EL (cell line): Measurements from ENCODE around the gene DCTN2.
"Not testable (repeated sequence)": the region's sequence is repeated elsewhere in the genome, so short reads cannot be mapped to it uniquely, and the experiment has no call there.

ENCODE experiments used
- DNase-seq: peaks from one replicate; pipeline ENCODE4 v3.0.0-alpha.2; 2016

The DCTN2 gene

DNA sequence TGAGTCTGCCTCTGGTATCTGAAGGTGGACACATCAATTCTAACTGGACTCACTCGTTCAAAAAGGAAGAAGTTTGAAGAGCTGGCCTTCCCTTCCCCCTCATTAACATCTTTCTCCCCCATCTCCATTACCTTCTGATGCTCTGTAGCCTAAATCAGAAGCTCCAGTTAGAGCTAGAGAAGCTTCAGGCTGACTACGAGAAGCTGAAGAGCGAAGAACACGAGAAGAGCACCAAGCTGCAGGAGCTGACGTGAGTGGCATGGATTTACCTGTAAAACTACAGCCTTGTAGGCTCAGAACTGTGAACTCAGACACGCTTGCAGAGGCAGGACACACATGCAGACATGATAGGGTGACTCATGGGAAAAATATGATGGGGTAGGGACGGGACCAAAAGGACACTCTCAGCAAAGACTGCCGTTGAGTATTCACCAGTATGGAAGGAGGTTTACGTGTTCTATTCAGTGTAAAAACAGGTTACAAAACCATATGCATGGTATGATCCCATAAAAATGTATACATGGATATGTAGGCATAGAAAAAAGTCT is 29.7 kb upstream of the DCTN2 start:
- peak; percentile 31 for DNase-seq

- no peak for DNase-seq
Measured at GRCh38 chr12:57575771-57576612, 29.0 kb upstream of the DCTN2 start.

DNA sequence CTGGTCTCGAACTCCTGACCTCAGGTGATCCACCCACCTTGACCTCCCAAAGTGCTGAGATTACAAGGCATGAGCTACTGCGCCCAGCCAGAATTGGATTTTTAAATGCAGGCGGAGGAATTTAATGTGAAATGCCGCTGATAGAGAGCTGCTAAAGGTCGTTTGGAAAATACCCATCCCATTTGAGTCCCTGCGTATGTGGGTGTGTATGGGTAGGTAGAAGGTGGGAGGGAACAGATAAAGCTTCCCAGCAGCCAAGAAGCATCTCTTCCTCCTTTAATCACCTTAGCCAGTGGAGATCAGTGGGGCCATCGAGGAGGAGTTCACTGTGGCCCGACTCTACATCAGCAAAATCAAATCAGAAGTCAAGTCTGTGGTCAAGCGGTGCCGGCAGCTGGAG is 27.8 kb upstream of the DCTN2 start:
- no peak for DNase-seq

GRCh38 chr12:57571926-57572762 is 25.2 kb upstream of the DCTN2 start:
- no peak for DNase-seq

DNA sequence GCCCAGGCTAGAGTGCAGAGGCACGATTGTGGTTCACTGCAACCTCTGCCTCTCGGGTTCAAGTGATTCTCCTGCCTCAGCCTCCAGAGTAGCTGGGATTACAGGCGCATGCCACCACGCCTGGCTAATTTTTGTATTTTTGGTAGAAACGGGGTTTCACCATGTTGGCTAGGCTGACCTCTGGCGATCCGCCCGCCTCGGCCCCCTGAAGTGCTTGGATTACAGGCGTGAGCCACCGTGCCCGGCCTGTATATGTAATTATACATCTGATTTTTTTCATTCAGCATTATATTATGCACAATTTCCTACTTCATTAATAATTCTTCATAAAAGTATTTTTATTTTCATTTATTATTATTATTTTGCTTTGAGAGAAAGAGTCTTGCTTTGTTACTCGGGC is 23.4 kb upstream of the DCTN2 start:
- not testable (repeated sequence) for DNase-seq

- no peak for DNase-seq
Measured at GRCh38 chr12:57569858-57570257, 22.9 kb upstream of the DCTN2 start.

DNA sequence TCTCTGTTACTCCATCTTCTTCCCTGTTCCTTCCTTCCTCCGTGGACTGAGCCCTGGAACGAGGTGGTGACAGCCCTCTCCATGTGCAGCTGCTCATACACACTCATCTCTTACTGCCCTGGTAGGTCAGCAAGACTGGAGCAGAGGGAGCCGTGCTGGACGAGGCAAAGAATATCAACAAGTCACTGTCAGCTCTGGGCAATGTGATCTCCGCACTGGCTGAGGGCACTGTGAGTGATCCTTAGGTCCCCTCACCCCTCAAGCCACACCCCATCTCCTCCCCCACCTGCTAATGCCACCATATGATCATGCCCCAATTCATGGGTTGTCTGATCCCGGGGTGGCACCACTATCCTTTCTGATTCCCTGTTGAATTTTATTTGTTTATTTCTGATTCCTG is 21.8 kb upstream of the DCTN2 start:
- no peak for DNase-seq

DNA sequence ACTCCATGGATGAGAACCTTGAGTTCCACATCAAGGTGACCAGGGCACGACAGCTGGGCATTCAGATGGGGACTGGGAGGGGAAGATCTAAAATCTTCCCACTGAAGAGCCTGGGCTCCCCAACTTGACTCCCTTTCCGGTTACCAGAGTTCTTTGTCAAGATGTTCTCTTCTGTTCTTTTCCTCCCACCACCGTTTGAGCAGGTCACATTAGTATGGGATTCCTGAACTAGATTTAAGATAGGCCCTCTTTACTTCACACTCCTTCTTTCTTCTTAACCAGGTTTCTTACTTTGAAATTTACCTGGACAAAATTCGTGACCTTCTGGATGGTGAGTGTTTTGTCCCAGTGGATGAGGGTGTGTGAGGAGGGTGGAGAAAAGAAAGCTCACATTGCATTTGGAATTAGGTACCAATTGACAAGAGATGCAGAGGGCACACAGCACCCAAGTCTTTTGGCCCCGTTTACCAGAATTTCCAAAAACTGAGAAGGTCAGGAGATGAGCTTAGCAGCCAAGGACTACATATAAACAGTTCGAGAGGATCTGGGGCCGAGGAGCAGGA is 17.3 kb upstream of the DCTN2 start:
- no peak for DNase-seq

DNA sequence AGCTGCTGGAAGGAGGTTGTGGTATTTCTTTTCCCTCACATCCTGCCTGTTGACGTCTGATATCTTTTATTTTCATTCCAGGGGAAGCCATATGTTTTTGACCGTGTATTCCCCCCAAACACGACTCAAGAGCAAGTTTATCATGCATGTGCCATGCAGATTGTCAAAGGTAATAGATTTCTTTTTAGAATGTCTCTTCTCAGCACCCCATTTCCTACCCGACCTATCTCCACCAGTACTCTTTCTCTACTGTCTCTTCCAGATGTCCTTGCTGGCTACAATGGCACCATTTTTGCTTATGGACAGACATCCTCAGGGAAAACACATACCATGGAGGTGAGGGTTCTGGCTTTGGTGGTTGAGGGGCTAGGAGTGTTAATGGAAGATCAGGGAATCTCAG is 16.4 kb upstream of the DCTN2 start:
- no peak for DNase-seq

DNA sequence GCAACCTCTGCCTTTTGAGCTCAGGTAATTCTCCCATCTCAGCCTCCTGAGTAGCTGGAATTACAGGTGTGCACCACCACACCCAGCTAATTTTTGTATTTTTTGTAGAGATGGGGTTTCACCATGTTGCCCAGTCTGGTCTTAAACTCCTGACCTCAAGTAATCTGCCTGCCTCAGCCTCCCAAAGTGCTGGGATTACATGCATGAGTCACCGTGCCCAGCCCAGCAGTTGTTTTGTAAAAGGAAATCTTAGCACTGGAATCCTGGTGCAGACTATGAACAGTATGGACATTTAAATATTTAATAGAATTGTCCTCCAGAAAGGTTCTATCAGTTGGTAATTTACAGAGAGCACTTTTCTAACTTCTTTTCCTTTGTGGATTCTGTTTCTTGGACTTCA is 14.1 kb upstream of the DCTN2 start:
- peak; percentile 40 for DNase-seq

DNA sequence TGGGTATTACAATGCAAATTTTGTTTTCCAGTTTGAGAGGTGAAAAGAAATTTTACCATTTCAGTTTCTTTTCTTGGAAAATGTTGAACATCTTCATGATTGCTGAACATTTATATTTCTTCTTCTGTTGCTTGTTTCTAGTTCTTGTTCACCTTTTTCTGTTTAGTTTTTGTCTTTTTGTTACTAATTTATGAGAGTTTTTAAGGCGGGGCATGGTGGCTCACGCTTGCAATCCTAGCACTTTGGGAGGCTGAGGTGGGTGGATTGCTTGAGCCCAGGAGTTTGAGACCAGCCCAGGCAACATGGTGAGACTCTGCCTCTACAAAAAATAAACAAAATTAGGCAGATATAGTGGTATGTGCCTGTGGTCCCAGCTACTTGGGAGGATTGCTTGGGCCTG is 13.5 kb upstream of the DCTN2 start:
- DNase-seq: no peak

- DNase-seq: no peak
Measured at GRCh38 chr12:57558864-57559263, 11.9 kb upstream of the DCTN2 start.

GRCh38 chr12:57554897-57555296 is 7.9 kb upstream of the DCTN2 start:
- DNase-seq: no peak

DNA sequence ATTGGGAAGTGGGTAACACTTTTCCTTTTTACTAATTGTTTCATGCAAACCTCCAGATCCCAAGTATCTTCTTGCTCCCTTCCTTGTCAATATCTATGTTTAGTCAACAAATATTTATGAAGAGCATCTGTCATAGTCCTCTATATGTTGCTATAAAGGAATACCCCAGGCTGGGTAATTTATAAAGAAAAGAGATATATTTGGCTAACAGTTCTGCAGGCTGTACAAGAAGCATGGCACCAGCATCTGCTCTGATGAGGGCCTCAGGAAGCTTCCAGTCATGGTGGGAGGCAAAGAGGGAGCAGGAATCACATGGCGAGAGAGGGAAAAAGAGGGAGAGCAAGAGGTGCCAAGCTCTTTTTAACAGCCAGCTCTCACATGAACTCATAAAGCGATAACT is 7.5 kb upstream of the DCTN2 start:
- no peak for DNase-seq

GRCh38 chr12:57553343-57554202 is 6.6 kb upstream of the DCTN2 start:
- DNase-seq: no peak

DNA sequence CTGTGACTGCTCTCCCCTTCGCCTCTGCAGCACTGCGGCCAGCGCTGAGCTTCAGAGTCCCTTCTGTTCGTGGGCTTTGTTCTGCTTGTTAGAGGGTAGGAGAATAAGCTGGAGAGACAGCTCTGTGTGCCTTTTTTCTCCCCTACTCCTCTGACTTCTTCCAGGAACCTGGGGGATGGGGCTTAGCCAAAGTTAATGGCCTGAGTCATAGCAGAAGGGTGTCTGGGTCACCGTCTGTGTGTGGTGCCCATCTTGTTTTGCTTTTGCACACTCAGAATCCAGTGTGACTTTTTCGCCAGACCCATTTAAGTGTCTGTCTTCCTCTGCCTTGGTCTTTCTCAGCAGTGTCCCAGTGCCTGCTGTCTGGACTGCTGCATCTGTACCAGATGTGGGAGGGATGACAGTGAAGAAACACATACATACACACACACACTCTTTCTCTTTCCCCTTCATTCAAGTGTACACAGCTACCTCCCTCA is 5.9 kb upstream of the DCTN2 start:
- DNase-seq: peak; percentile 48

DNA sequence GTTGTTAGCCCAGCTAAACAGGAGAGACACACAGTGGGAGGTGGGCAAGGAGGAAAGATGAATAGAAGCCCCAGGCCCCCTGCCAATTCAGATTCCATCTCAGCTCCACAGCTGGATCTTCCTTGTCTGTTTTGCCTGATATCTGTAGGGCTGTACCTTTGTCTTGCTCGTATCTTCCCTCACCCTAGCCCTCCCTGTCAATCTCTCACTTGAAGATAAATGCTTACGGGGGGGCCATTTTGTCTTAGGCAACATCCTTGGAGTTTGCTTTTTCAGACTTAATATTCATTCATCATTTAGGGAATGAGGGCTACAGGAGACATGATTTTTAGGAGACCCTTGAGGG is 5.3 kb upstream of the DCTN2 start:
- no peak for DNase-seq

DNA sequence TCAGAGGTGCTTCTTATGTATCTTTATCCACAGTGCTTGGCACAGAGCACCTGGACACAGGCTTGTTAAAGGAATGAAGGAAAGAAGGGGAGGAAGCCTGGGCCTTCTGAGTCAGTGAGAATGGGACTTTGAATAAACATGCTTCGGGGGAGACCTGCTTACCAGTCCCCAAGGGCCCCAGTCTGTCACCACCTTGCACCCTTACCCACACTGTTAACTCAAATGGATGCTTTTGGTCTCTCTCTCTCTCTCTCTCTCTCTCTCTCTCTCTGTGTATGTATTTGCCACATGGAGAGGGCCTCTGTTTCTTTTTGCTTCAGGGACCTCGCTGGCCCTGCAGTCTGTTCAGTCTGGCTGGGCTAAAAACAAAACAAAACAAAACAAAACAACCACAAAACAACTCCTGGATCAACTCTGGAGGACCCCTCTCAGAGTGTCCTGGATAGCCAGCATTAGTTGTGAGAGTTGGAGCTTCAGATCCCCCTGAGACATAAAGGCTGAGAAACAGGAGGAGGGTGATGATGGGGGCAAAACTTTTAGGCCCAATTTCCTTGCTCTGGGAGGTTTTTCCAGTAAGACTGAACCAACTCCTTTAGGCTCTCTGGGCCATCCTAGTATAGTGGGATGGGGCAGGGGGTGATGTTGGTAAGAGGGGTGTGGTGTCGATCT is 4.8 kb upstream of the DCTN2 start:
- no peak for DNase-seq

DNA sequence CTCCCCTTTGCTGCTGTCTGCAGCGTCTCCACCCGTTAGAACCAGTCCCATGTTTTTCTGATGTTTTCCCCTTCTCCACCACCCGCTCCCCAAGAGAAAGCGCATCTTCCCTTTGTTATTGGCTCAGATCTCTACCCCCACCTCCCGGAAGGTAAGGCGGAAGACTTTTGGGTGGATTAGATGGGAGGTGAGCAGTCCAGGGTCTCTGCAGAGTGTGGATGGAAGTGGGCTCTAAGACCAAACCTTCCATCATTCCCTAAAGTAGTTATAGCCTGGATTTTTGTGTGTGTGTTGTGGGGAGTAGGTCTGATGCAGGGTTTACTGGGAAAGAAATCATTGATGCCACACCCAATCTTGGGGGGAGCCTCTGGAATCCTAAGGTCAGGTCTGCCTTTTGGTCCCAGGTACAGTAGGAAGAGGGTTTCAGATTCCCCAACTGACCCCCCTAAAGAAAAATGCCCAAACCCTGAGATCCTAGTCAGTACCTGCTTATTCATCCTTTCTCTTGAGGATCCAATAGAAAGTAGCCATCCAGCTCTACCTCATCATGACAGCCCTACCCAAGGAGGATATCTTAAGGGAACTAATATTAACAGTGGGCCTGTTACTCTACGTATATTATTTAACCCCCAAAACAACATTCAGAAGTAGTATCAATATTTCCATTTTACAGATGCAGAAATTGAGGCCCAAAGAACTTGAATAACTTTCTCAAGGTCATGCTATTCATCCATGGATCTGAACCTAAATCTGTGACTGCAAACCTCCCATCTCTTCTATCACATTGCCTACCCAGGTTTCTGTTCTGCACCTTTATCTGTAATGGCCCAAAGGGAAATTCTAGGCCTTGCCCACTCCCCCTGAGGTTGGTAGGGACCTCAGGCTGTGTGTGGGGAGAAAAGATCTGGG is 3.9 kb upstream of the DCTN2 start:
- no peak for DNase-seq

- peak; percentile 39 for DNase-seq
Measured at GRCh38 chr12:57549909-57550640, 3.1 kb upstream of the DCTN2 start, which contains the start of gene KIF5A. KIF5A (plus strand) TSS chr12:57550044; CDS start chr12:57550272, 228 bp downstream.
